Suprapubic skin (tissue), 4 donors: Measurements from ENCODE around the gene EMC8.

Experiments
- CTCF ChIP-seq, 2 donors: fragments of 200-600 bp in 1 of 2; fragments of 450-650 bp in 1 of 2; sonication (generic) in 1 of 2; IDR thresholded peaks; one replicate each; pipeline ENCODE4 v1.5.1; 2016 to 2019; ENCODE audit warnings: antibody characterized with exemption in 2 of 2, mild to moderate bottlenecking in 1 of 2, moderate library complexity in 1 of 2
- EP300 ChIP-seq: sonication (generic); formaldehyde crosslinking; IDR thresholded peaks from one replicate; pipeline ENCODE4 v1.6.1; 2017; ENCODE audit warnings: antibody characterized with exemption
- POLR2A ChIP-seq, 2 donors: fragments of 450-650 bp; IDR thresholded peaks; one replicate each; pipeline ENCODE4 v1.6.1; 2017; ENCODE audit warnings: antibody characterized with exemption in 2 of 2, mild to moderate bottlenecking in 2 of 2, moderate library complexity in 2 of 2
- POLR2AphosphoS5 ChIP-seq, 3 donors: sonication (generic); formaldehyde crosslinking; IDR thresholded peaks; one replicate each; pipeline ENCODE4 v1.6.1; 2017; ENCODE audit warnings: antibody characterized with exemption in 3 of 3

DNA sequence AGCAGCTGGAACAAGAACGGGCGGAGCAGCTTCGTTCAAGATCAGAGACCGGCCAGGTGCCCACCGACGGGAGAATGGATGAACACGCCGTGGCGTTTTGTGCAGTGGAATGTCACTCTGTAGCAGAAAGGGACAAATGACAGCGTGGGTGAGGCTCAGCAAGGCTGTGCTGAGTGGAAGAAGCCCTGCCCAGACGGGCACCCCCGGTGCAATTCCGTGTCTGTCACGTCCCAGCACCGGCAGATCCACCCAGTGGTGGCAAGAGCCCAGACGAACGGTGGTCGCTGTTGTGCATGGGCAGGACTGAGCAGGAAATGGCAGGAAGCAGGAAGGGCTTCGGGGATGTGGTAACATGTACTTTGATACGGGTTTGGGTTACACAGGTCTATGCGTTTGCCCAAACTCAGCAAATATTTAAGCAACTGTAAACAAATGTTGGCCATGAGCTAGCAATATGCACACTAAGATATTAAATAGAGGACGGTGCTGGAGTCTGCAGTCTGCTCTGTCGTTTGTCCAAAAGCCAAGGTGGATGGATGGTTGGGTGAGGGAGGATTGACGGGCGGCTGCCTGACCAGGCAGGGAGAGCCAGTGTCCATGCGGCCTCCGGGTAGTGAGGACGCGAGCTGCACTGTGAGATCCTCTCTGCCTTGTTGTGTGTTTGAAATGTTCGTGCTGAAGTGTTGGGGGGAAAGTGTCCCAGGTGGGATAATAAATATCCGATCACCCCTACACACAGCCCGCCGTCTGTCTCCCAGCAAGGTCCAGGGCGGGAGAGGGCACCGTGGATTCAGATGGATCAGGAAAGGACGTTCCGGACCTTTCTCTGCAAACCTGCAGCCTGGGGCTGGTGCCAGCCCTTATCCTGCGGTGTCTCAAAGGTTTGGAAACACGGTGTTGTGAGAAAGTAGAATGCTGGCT, 48.6 kb upstream of the EMC8 start:
- TF ChIP-seq CTCF (IDR thresholded peaks at IDR 0.05): no peak
- TF ChIP-seq POLR2AphosphoS5 (IDR thresholded peaks at IDR 0.05): no peak
- TF ChIP-seq POLR2A (IDR thresholded peaks at IDR 0.05): no peak
- no peak for TF ChIP-seq EP300
